Aorta (tissue), 5 donors: ENCODE data around the gene BSPRY. TPM values are rescaled to one million over a fixed set of nuclear protein-coding genes. Genes with fewer than 3 reads are reported as not detected.
A peak's percentile ranks its signal among the peaks of the same experiment; 100 is the strongest.

Experiments used
- ATAC-seq: fragments of 200-7000 bp; cut with Tn5 transposase; one replicate; pipeline ENCODE4 v1.9.1; 2022; ENCODE audit warnings: moderate library complexity; ENCODE audit not compliant: low FRiP score
- DNase-seq, 2 donors: peaks; one replicate each; pipeline ENCODE4 v3.0.0-alpha.2; 2020
- H3K27ac ChIP-seq, 2 donors: one replicate each; pipeline ENCODE4 v1.5.1; 2013; ENCODE audit warnings: low read length in 2 of 2, mild to moderate bottlenecking in 2 of 2, moderate library complexity in 2 of 2, control low read depth in 1 of 2, inconsistent platforms in 1 of 2, low read depth in 1 of 2
- H3K27me3 ChIP-seq, 2 donors: one replicate each; pipeline ENCODE4 v1.6.1; 2013; ENCODE audit warnings: control low read depth in 1 of 2, low read length in 1 of 2, mild to moderate bottlenecking in 1 of 2, moderate library complexity in 1 of 2; ENCODE audit not compliant: insufficient read depth in 2 of 2, control insufficient read depth in 1 of 2
- H3K36me3 ChIP-seq, 2 donors: one replicate each; pipeline ENCODE4 v1.6.1; 2013; ENCODE audit warnings: control low read depth in 1 of 2, low read length in 1 of 2, mild to moderate bottlenecking in 1 of 2; ENCODE audit not compliant: insufficient read depth in 2 of 2, control insufficient read depth in 1 of 2
- H3K4me1 ChIP-seq, 2 donors: one replicate each; pipeline ENCODE4 v1.6.1; 2013; ENCODE audit warnings: low read length in 2 of 2, control low read depth in 1 of 2, mild to moderate bottlenecking in 1 of 2, moderate library complexity in 1 of 2; ENCODE audit not compliant: insufficient read depth in 2 of 2, control insufficient read depth in 1 of 2
- H3K4me3 ChIP-seq, 2 donors: one replicate each; pipeline ENCODE4 v1.5.1; 2013; ENCODE audit warnings: low read length in 2 of 2, control low read depth in 1 of 2, mild to moderate bottlenecking in 1 of 2
- H3K9me3 ChIP-seq: one replicate; pipeline ENCODE4 v1.6.1; 2013; ENCODE audit warnings: mild to moderate bottlenecking, low read length; ENCODE audit not compliant: control insufficient read depth
- WGBS, 2 donors: extraction: QIAGEN DNeasy Blood & Tissue Kit; methylation state at CpG; one replicate each; pipeline ENCODE4 v1.1.7; 2013; 5-methylcytosine and 5-hydroxymethylcytosine counted together
- intact Hi-C, 2 donors: fragments of 100-400 bp; cut with DNase I; formaldehyde crosslinking; loops; one replicate each; pipeline versions ENCODE4 v1.14.2 to v1.15.0; 2022
- polyA plus RNA-seq, 2 donors: library from polyadenylated mRNA; stranded (reverse); fragments of 200-250 nt; gene quantifications; one replicate each; pipeline ENCODE4 v1.2.3, GENCODE V29; 2013
- total RNA-seq, 2 donors: library from RNA; stranded (reverse); fragmentation: NEBNext Ultra II Directional; extraction: Animal tissue kit (Norgen Biotek cat#: 25700); gene quantifications; one replicate each; pipeline ENCODE4 v1.2.1, GENCODE V29; 2021
- donor health status: healthy with polysubstance abuse.
- donor health status: Bipolar disorder and iron deficiency.
- donor health status: DM: no; HTN: no; CAD: no.
- donor health status: DM: no; HTN: no; CAD: no.
- donor health status: DM: yes; HTN: yes; CAD: no.

The BSPRY gene
- total and polyA plus RNA-seq, 4 donors: 0.18 to 2.6 (median 0.34) TPM

DNA sequence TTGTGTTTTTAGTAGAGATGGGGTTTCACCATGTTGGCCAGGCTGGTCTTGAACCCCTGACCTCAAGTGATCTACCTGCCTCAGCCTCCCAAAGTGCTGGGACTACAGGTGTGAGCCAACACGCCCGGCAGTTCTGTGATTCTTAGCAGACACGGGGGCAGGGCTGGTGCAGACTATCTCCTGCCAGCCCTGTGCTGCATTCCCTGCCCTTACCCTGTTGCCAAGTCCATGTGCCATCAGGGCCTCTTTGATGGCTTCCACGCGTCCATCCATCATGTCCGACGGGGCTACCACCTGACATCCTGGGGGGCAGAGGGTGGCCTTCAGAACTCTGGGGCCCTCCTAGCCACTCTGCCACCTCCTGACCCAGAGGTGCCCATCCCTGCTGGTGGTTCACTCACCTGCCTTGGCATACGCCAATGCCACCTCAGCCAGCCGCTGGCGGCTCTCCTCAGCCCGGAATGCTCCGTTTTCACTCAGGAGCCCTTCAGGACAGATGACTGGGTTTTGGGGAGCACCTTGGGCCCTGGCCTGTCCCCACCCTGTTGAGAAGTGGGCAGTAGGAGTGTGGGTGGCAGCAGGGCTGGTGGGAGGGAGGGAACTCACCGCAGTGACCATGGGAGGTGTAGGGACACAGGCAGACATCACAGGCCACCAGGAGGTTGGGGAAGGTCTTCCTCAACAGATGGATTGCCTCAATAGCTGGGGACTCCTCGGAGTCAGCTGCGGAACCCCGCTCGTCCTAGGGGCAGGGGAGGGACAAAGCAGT, 41.0 kb downstream of the BSPRY start:
- Histone ChIP-seq H3K4me1 (no peaks in the 10 kb centered on the region), H3K4me3 (no peak overlapping the region), H3K27ac (no peak overlapping the region), H3K27me3 (no peaks in the 10 kb centered on the region), H3K36me3 (peaks cover 0 to 2% of the 10 kb centered on the region in 2 donors), H3K9me3 (no peaks in the 10 kb centered on the region)
- intact Hi-C loops: no loop called here
- 95% methylated on average over 17 of the region's 17 CpGs for WGBS, 2 donors
- ATAC-seq (no peak), DNase-seq (no peak)

DNA sequence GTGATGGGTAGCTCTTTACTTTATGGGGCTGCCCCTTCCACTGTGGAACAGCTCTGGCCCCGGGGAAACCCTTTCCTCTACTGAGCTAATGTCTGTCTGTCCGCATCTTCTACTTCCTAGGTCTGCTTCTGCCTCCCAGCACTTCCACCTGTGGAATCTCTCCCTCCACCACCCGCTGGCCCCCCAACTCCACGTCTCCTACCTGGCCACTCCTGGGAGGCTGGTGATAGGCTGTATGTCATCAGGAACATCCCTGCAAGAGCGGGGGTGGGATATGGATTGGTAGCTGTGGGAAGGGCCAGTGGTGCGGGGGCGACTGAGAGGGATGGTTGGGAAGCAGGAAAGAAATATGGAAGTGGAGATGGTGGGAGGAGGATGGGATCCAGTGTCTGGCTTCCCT, 42.6 kb downstream of the BSPRY start:
- no peak overlapping the region for H3K27ac ChIP-seq
- H3K4me1 ChIP-seq: no peaks in the 10 kb centered on the region
- WGBS, 2 donors: 96 to 97% methylated on average over 7 of the region's 7 CpGs
- intact Hi-C loops: no loop called here
- no peaks in the 10 kb centered on the region for H3K9me3 ChIP-seq
- ATAC-seq: no peak
- no peak for DNase-seq
- peaks cover 0 to 2% of the 10 kb centered on the region in 2 donors for H3K36me3 ChIP-seq
- H3K27me3 ChIP-seq: no peaks in the 10 kb centered on the region
- no peak overlapping the region for H3K4me3 ChIP-seq

DNA sequence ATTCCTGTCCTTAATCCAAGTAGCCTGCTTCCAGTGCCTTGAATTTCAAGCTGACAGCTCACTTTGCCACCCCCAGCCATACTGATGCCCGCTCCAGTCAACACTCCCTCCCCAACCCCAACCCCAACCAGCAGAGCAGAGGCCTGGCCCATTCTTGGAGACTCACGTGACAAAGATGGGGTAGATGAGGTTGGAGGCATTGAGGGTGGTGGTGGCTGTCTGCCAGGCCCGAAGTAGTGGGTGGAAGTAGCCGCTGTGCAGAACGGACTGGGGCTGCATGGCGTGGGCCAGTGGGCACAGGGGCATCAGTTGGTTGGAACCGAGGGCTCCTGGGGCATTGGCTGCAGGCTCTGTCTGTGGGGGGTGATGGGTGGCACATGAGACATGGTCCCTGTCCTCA, 43.9 kb downstream of the BSPRY start:
- WGBS, 2 donors: 92% methylated on average over 7 of the region's 7 CpGs
- Histone ChIP-seq H3K27ac (no peak overlapping the region), H3K27me3 (no peaks in the 10 kb centered on the region), H3K4me3 (no peak overlapping the region), H3K4me1 (no peaks in the 10 kb centered on the region), H3K9me3 (no peaks in the 10 kb centered on the region), H3K36me3 (peaks cover 0 to 2% of the 10 kb centered on the region in 2 donors)
- peak in 1 of 2 donors; percentile 51 for DNase-seq
- no peak for ATAC-seq
- intact Hi-C loops: no loop called here

DNA sequence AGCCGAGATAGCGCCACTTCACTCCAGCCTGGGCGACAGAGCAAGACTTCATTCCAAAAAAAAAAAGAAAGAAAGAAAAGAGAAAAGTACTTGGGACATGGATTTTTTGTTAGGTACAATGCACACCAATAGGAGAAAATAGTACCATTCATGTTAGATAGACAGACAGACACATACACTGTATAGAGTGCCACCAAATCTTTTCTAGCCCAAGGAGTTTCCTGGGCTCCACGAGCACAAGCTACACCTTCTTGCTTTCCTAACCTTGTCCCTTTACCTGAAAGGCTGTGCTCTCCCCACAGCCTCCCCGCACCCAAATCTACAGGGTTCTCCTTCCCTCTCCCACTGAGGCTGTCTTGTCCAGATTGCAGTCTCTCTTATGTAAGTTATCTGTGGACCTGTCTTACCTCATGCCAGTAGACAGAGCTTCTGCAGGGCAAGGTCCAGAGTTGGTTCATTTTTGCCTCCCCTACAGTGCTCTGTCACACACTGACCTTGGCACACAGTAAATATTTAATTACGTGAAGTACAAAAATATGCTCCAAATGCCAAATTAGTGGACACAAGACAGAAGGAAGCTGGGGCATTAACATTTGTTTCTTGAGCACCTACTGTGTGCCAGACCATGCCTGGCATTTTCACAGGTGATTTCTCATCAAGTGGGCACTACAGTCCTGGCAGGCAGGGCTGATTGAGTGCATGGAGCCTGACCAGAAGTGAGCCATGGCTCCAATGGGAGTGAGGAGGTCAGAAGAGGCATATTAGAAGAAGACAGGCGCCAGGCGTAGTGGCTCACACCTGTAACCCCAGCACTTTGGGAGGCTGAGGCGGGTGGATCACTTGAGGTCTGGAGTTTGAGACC, 45.9 kb downstream of the BSPRY start:
- 96 to 97% methylated on average over 9 of the region's 9 CpGs for WGBS, 2 donors
- no peak overlapping the region for H3K27ac ChIP-seq
- intact Hi-C loops: no loop called here
- H3K4me3 ChIP-seq: no peak overlapping the region
- H3K4me1 ChIP-seq: no peaks in the 10 kb centered on the region
- ATAC-seq: no peak
- no peak for DNase-seq
- H3K9me3 ChIP-seq: no peaks in the 10 kb centered on the region
- H3K27me3 ChIP-seq: no peaks in the 10 kb centered on the region
- H3K36me3 ChIP-seq: no peaks in the 10 kb centered on the region

DNA sequence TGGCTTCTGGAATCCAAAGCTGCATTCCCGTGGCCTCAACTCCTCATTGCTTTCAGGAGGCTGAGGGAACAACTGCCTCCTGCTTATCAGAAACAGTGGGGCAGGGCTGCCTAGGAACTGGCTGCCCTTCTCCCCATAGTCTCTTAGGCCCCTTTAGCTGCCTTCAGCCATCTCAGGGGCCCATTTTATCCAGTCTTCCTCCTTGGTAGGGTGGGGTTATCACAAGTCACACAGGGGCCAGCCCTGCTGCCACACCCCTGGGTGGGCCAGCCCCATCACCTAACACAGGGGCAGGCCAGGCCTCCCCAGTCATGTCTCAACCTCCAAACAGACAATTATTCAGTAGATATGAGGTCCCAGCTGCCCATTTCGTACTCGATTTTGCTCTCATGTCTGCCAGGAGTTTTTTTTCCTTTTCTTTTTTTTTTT, 47.9 kb downstream of the BSPRY start:
- Histone ChIP-seq H3K36me3 (no peaks in the 10 kb centered on the region), H3K9me3 (no peaks in the 10 kb centered on the region), H3K27me3 (no peaks in the 10 kb centered on the region), H3K4me3 (no peak overlapping the region), H3K27ac (no peak overlapping the region), H3K4me1 (no peaks in the 10 kb centered on the region)
- no peak for DNase-seq
- ATAC-seq: no peak
- intact Hi-C loops: no loop called here
- 63 to 75% methylated on average over 3 of the region's 3 CpGs for WGBS, 2 donors

DNA sequence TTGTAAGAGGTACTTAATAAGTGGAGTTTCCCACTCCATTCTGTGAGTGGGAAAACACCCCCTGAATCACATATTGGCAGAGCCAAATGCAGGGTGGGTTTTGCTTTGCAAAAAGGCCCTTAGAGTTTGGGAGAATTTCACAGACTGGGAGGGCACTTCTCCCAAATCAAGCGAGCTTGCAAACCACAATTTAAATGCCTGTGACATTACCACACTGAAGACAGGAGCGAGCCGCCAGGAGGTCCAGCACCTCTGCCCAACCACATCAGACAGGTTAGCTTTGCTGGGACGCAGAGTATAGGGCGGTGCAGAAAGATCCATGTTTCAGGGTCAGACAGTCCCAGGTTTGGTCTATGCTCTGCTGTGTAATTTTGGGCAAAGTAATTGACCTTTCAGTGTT, 49.5 kb downstream of the BSPRY start:
- intact Hi-C loops: no loop called here
- H3K9me3 ChIP-seq: no peaks in the 10 kb centered on the region
- DNase-seq (no peak), ATAC-seq (no peak)
- WGBS, 2 donors: 92 to 93% methylated on average over 5 of the region's 5 CpGs
- H3K27ac ChIP-seq: no peak overlapping the region
- H3K27me3 ChIP-seq: no peaks in the 10 kb centered on the region
- H3K36me3 ChIP-seq: no peaks in the 10 kb centered on the region
- H3K4me1 ChIP-seq: no peaks in the 10 kb centered on the region
- no peak overlapping the region for H3K4me3 ChIP-seq

DNA sequence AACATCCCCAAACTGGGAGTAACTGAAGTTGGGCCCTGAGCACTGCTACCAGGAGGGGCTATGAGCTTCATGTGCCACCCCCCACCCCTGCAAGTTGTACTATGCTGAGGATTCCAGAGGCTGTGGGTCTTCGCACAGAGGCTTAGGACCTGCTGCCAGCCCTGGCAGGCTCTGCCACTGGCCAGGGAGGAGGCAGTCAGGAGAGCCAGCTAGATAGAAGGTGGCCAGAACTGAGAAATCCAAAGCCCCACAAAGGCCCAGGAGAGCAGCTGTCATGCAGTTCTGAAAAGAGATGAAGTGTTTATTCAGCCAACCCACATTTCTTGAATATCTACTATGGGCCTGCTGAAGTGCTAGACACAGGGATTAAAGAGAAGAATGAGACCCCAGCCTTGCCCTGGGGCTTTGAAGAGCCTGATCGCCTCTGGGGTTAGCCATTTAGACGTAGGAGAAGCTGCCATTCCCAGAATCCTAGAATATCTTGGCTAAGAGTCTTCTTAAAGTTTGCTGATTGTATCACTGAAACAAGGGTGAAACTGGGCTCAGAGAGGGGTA, 50.4 kb downstream of the BSPRY start:
- ATAC-seq: no peak
- no peaks in the 10 kb centered on the region for H3K36me3 ChIP-seq
- intact Hi-C loops: loop anchor here (2.0 to 10.0 kb wide), 6 partner anchors 82 to 259 kb away; partner anchors contain the start of genes CDC26 (in 2 of the 2), PRPF4 (in 2 of the 2), FKBP15 (in 1 of the 2) and SLC31A1 (in 1 of the 2)
- DNase-seq: peak in 1 of 2 donors; percentile 47
- no peak overlapping the region for H3K4me3 ChIP-seq
- WGBS, 2 donors: 55 to 63% methylated on average over 3 of the region's 3 CpGs
- no peaks in the 10 kb centered on the region for H3K9me3 ChIP-seq
- H3K27me3 ChIP-seq: no peaks in the 10 kb centered on the region
- H3K27ac ChIP-seq: no peak overlapping the region
- no peaks in the 10 kb centered on the region for H3K4me1 ChIP-seq

DNA sequence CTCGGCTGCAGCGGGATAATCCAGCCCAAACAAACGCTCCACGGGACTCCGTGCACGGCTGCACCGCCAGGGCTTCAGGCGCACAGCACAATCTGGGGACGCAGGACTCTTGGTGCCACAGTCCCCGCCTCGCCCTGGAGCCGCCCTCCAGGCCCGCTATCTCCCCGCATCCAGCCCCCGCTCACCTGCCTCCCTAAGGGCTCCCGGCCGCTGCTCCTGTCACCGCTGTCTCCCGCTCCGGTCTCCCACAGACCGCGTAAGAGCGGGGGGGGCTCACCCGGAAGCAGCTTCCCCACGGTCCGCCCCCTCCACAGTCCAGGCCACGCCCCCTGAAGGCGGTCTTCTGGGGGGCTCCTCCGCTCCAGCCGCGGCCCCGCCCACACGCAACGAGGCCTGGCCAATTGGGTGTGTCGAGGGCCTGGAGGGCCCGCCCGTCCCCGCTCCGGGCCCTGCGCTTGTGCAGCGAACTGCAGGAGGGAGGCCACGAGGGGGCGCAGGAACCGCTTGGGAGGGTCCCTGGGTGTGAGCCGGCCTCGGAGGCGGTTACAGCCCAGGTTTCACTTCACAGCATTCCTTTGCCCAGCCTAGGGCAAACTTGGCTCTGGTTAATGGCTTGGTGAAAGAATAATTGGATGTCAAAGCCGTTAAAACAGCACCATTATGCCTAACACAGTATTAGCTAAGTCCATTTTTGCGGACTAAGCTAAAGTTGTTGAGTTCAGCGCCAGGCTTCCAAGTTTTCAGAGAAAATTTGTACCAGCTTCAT, 51.9 kb downstream of the BSPRY start, which contains the start of gene ALAD:
TSS of gene ALAD (minus strand) at position 258 of the 766 bp plus-strand sequence. CDS start 7,725 bp downstream, outside the sequence.
- H3K27ac ChIP-seq: peak within 1 kb of the TSS; percentile 19 to 32
- H3K27me3 ChIP-seq: no peaks in the 10 kb centered on the region
- peak; percentile 100 for ATAC-seq
- DNase-seq: peak; percentile 100
- H3K4me1 ChIP-seq: no peaks in the 10 kb centered on the region
- no peaks in the 10 kb centered on the region for H3K36me3 ChIP-seq
- no peaks in the 10 kb centered on the region for H3K9me3 ChIP-seq
- 2% methylated on average over 39 to 50 of the region's 50 CpGs for WGBS, 2 donors
- intact Hi-C loops: loop anchor here (2.0 to 10.0 kb wide), 6 partner anchors 84 to 258 kb away; partner anchors contain the start of genes CDC26 (in 2 of the 2), PRPF4 (in 2 of the 2), FKBP15 (in 1 of the 2) and SLC31A1 (in 1 of the 2)
- H3K4me3 ChIP-seq: peak within 1 kb of the TSS; percentile 35 to 68
